Measurements from ENCODE around the gene TPPP. TPM values are rescaled to one million over a fixed set of nuclear protein-coding genes. Genes with fewer than 3 reads are reported as not detected.

TPPP gene
- total RNA-seq, 4 donors from 2014 or later, result 2.4 to 8.7 (median 3.2) TPM

- intact Hi-C loops (cut with DNase I; ENCODE audit: low total_unique reads) (no loop called here), in situ Hi-C loops (cut with MboI; ENCODE audit: low sequenced_read_pairs in 4 of 4) (loop anchor here in 1 of 4 donors (10.0 kb wide), 1 partner anchor 240 kb away; no protein-coding TSS in a partner anchor)
- no peaks in the 10 kb centered on the region for H3K4me1 ChIP-seq
- no peak overlapping the region for H3K4me3 ChIP-seq
- H3K9me3 ChIP-seq, result no peaks in the 10 kb centered on the region
- no peak overlapping the region for H3K27ac ChIP-seq
- ATAC-seq (no peak), DNase-seq (no peak)
- H3K36me3 ChIP-seq, result peaks cover 0 to 31% of the 10 kb centered on the region in 2 donors
- TF ChIP-seq CTCF (IDR thresholded peaks at IDR 0.05 in 4 of 5, conservative IDR thresholded peaks at IDR 0.05 in 1 of 5) (no peak), POLR2A (IDR thresholded peaks at IDR 0.05) (no peak)
- H3K27me3 ChIP-seq, result no peaks in the 10 kb centered on the region
These were observed 28.7 kb downstream of the TPPP start for GRCh38 chr5:664343-664993.

GRCh38 chr5:663436-664342 lies 29.5 kb downstream of the TPPP start:
- Histone ChIP-seq H3K9me3 (no peaks in the 10 kb centered on the region), H3K27ac (no peak overlapping the region), H3K4me1 (no peaks in the 10 kb centered on the region), H3K36me3 (peaks cover 0 to 31% of the 10 kb centered on the region in 2 donors), H3K4me3 (no peak overlapping the region), H3K27me3 (no peaks in the 10 kb centered on the region)
- intact Hi-C loops (cut with DNase I; ENCODE audit: low total_unique reads) (no loop called here), in situ Hi-C loops (cut with MboI; ENCODE audit: low sequenced_read_pairs in 4 of 4) (loop anchor here in 1 of 4 donors (10.0 kb wide), 1 partner anchor 241 kb away; no protein-coding TSS in a partner anchor)
- ATAC-seq (no peak), DNase-seq (no peak)
- no peak for TF ChIP-seq CTCF (IDR thresholded peaks at IDR 0.05 in 4 of 5, conservative IDR thresholded peaks at IDR 0.05 in 1 of 5)
- TF ChIP-seq POLR2A (IDR thresholded peaks at IDR 0.05), result no peak

- DNase-seq (no peak), ATAC-seq (no peak)
- no peaks in the 10 kb centered on the region for H3K9me3 ChIP-seq
- no peak overlapping the region for H3K27ac ChIP-seq
- no peaks in the 10 kb centered on the region for H3K4me1 ChIP-seq
- H3K4me3 ChIP-seq, result no peak overlapping the region
- H3K36me3 ChIP-seq, result peaks cover 0 to 31% of the 10 kb centered on the region in 2 donors
- in situ Hi-C loops (cut with MboI; ENCODE audit: low sequenced_read_pairs in 4 of 4), result loop anchor here in 1 of 4 donors (10.0 kb wide), 1 partner anchor 242 kb away; no protein-coding TSS in a partner anchor
- TF ChIP-seq CTCF (IDR thresholded peaks at IDR 0.05 in 4 of 5, conservative IDR thresholded peaks at IDR 0.05 in 1 of 5) (no peak), POLR2A (IDR thresholded peaks at IDR 0.05) (no peak)
- intact Hi-C loops (cut with DNase I; ENCODE audit: low total_unique reads), result no loop called here
- H3K27me3 ChIP-seq, result no peaks in the 10 kb centered on the region
These were observed 30.3 kb downstream of the TPPP start for GRCh38 chr5:662751-663435.

- Histone ChIP-seq H3K4me1 (no peaks in the 10 kb centered on the region), H3K4me3 (no peak overlapping the region), H3K9me3 (no peaks in the 10 kb centered on the region), H3K27me3 (no peaks in the 10 kb centered on the region), H3K27ac (no peak overlapping the region), H3K36me3 (peaks cover 0 to 31% of the 10 kb centered on the region in 2 donors)
- intact Hi-C loops (cut with DNase I; ENCODE audit: low total_unique reads), result no loop called here
- no peak for TF ChIP-seq POLR2A (IDR thresholded peaks at IDR 0.05)
- DNase-seq, result no peak
- in situ Hi-C loops (cut with MboI; ENCODE audit: low sequenced_read_pairs in 4 of 4), result loop anchor here in 1 of 4 donors (10.0 kb wide), 1 partner anchor 243 kb away; no protein-coding TSS in a partner anchor
- no peak for ATAC-seq
These were observed 31.0 kb downstream of the TPPP start for GRCh38 chr5:661891-662750.

Measured in gastrocnemius medialis (tissue), 4 donors.